AG09309 (cell line): ENCODE data around the gene PRPF38B.

ENCODE experiments used
- DNase-seq: peaks from one replicate; pipeline ENCODE4 v3.0.0-alpha.2; 2010; ENCODE audit warnings: low read depth
- H3K4me3 ChIP-seq: 2 replicates; pipeline ENCODE4 v1.5.1; 2011; ENCODE audit warnings: mild to moderate bottlenecking, low read depth, low read length, moderate library complexity; ENCODE audit not compliant: control insufficient read depth
- CTCF ChIP-seq: IDR thresholded peaks from 2 replicates; pipeline ENCODE4 v1.5.1; 2011; ENCODE audit warnings: mild to moderate bottlenecking, low read depth, low read length, inconsistent platforms; ENCODE audit not compliant: insufficient read depth, control insufficient read depth; ENCODE audit errors: missing control alignments

PRPF38B gene

GRCh38 chr1:108729481-108729880 is 37.4 kb downstream of the PRPF38B start:
- H3K4me3 ChIP-seq, result no peak overlapping the region
- no peak for DNase-seq
- no peak for TF ChIP-seq CTCF

- no peak for DNase-seq
- no peak overlapping the region for H3K4me3 ChIP-seq
- TF ChIP-seq CTCF, result no peak
Measured at GRCh38 chr1:108732398-108732797, 40.3 kb downstream of the PRPF38B start.

GRCh38 chr1:108734171-108734865 is 42.2 kb downstream of the PRPF38B start:
- H3K4me3 ChIP-seq, result no peak overlapping the region
- DNase-seq, result no peak

GRCh38 chr1:108742253-108742652 is 50.1 kb downstream of the PRPF38B start:
- no peak overlapping the region for H3K4me3 ChIP-seq
- TF ChIP-seq CTCF, result no peak
- no peak for DNase-seq

More at GRCh38 chr1:108734171-108734865, 42.2 kb downstream of the PRPF38B start:
- no peak for TF ChIP-seq CTCF

GRCh38 chr1:108745980-108746381 is 53.9 kb downstream of the PRPF38B start:
- DNase-seq, result no peak

GRCh38 chr1:108746382-108747170 is 54.5 kb downstream of the PRPF38B start, which contains the start of gene STXBP3:
STXBP3 (plus strand) TSS chr1:108746674; CDS start chr1:108746738, 64 bp downstream.
- DNase-seq, result peak; percentile 93
- TF ChIP-seq CTCF, result peak; percentile 99
- H3K4me3 ChIP-seq, result peak within 1 kb of the TSS; percentile 86

More at GRCh38 chr1:108745980-108746381, 53.9 kb downstream of the PRPF38B start:
- TF ChIP-seq CTCF, result no peak
- no peak overlapping the region for H3K4me3 ChIP-seq
